Measurements from ENCODE around the gene MND1.
"Not testable (repeated sequence)": the region's sequence is repeated elsewhere in the genome, so short reads cannot be mapped to it uniquely, and the experiment has no call there.

Gene MND1

DNA sequence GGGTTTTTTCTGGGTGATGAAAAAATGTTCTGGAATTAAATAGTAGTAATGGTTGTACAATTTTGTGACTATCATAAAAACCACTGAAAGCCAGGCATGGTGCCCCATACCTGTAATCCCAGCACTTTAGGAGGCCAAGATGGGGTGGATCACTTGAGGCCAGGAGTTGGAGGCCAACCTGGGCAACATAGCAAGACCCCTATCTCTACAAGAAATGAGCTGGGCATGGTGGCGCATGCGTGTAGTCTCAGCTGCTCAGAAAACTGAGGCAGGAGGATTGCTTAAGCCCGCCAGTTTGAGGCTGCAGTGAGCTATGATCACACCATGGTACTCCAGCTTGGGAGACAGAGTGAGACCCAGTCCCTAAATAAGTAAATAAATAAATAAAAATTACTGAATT lies 63.4 kb downstream of the MND1 start:
- TF ChIP-seq, protein P1, sequence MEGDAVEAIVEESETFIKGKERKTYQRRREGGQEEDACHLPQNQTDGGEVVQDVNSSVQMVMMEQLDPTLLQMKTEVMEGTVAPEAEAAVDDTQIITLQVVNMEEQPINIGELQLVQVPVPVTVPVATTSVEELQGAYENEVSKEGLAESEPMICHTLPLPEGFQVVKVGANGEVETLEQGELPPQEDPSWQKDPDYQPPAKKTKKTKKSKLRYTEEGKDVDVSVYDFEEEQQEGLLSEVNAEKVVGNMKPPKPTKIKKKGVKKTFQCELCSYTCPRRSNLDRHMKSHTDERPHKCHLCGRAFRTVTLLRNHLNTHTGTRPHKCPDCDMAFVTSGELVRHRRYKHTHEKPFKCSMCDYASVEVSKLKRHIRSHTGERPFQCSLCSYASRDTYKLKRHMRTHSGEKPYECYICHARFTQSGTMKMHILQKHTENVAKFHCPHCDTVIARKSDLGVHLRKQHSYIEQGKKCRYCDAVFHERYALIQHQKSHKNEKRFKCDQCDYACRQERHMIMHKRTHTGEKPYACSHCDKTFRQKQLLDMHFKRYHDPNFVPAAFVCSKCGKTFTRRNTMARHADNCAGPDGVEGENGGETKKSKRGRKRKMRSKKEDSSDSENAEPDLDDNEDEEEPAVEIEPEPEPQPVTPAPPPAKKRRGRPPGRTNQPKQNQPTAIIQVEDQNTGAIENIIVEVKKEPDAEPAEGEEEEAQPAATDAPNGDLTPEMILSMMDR (IDR thresholded peaks at IDR 0.05; ENCODE audit: extremely low read depth, insufficient read depth, missing control alignments): no peak
- no peak for DNase-seq (ENCODE audit: low spot score)
- in situ Hi-C loops (cut with MboI; ENCODE audit: low pct_unique_long_range_greater_than_20kb, low sequenced_read_pairs, unreplicated experiment): no loop called here

DNA sequence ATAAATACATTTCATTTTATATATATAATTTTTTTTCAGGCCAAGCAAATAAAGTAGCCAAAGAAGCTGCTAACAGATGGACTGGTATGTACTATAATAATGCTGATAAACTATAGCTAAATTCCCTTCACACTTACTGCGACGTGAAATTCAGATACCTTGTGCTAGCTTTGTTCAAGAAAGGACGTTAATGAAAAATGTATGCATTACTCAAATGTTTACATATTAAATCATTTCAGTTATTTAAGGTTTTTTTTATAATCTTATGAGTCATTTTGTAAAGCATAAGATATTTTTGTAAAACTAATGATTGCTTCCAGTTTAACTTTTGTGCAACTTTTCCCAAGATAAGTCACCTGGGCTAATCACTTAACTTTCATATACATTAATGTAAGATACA lies 64.4 kb downstream of the MND1 start:
- in situ Hi-C loops (cut with MboI; ENCODE audit: low pct_unique_long_range_greater_than_20kb, low sequenced_read_pairs, unreplicated experiment): no loop called here
- TF ChIP-seq, protein P1 (IDR thresholded peaks at IDR 0.05; ENCODE audit: extremely low read depth, insufficient read depth, missing control alignments): no peak
- no peak for DNase-seq (ENCODE audit: low spot score)

DNA sequence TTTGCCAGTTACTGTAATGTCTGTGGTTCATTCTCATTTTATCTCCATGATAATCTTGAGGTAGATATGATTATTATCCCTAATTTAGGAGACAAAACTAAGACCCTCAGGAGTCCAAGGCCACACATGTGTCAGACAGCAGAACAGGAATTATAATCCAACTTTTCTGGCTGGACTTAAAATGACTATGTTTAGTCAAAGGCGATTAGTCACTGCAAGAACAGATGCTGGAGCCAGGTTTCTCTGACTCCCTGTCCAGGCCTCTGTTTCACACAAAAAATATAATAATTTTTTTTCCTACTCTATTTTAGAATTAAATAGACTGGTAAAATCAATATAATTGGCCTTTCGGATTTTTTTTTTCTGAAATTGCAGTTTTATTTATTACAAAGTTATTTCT lies 64.9 kb downstream of the MND1 start:
- TF ChIP-seq, protein P1 (IDR thresholded peaks at IDR 0.05; ENCODE audit: extremely low read depth, insufficient read depth, missing control alignments): no peak
- in situ Hi-C loops (cut with MboI; ENCODE audit: low pct_unique_long_range_greater_than_20kb, low sequenced_read_pairs, unreplicated experiment): no loop called here
- no peak for DNase-seq (ENCODE audit: low spot score)

DNA sequence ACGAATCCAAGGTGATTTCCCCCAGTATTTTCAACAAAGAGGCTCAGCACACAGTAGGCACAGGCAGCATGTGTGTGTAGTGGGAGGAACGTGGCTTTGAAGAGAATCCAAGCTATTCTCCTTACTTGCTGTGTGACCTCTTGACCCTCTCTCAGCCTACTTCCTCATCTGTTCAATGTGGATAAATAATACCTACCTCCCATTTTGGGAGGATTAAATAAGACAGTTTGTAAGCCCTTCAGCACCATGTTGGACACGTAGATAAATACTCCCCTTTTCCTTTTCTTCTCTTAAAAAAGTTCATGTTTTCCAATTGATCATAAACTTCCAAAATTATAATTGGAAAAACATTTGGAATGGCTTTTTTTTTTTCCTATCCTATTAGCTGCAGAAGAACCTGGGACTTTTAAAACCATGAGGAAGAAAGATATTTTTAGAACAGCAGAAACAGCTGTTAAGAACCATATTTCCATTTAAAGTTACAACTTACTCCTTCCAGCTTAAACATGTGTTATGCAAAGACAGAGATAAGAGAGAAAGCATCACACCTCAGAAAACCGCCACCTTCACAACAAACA lies 65.5 kb downstream of the MND1 start:
- in situ Hi-C loops (cut with MboI; ENCODE audit: low pct_unique_long_range_greater_than_20kb, low sequenced_read_pairs, unreplicated experiment): no loop called here
- no peak for DNase-seq (ENCODE audit: low spot score)
- TF ChIP-seq, protein P1 (IDR thresholded peaks at IDR 0.05; ENCODE audit: extremely low read depth, insufficient read depth, missing control alignments): no peak

DNA sequence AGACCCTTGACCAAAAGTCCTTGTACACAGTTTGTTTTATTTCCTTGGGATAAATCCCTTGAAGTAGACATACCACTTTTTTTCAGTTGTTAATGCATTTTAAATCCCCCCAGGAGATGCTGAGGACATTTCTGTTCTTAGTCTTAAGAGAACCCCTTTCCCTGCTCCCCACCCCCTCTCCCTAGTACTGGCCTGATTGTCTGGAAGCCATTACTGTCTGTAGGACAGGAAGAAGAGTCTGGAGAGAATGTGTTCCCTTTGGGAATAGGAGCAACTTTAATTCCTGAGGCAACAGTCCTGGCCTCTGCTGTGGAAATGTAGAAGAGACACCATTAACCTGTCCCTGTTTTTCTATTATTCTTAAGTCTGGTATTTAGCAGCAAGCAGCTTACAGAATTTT lies 69.4 kb downstream of the MND1 start:
- no peak for DNase-seq (ENCODE audit: low spot score)
- in situ Hi-C loops (cut with MboI; ENCODE audit: low pct_unique_long_range_greater_than_20kb, low sequenced_read_pairs, unreplicated experiment): no loop called here
- TF ChIP-seq, protein P1 (IDR thresholded peaks at IDR 0.05; ENCODE audit: extremely low read depth, insufficient read depth, missing control alignments): no peak

DNA sequence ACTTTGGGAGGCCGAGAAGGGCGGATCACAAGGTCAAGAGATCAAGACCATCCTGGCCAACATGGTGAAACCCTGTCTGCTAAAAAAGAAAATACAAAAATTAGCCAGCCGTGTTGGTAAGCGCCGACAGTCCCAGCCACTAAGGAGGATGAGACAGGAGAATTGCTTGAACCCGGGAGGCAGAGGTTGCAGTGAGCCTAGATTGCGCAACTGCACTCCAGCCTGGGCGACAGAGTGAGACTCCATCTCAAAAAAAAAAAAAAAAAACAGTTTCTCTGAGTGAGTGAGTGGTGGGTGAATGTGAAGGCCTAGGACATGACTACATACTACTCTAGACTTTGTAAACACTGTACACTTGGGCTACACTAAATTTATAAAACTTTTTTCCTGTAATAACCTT lies 72.0 kb downstream of the MND1 start:
- DNase-seq (ENCODE audit: low spot score); in situ Hi-C loops (cut with MboI; ENCODE audit: low pct_unique_long_range_greater_than_20kb, low sequenced_read_pairs, unreplicated experiment): not testable (repeated sequence)

DNA sequence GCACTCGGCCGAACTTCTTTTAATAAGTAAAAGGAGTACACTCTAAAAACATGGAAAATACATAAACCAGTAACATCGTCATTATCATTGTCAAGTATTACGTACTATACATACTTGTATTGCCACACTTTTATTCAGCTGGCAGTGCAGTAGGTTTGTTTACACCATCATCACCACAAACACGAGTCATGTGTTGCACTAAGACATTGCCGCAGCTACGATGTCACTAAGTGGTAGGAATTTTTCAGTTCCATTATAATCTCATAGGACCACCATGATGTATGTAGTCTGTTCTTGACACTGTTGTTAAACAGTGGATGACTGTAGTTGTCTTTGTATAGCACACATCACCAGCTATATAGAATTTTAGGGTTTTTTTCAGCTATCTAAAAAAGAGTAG lies 73.6 kb downstream of the MND1 start:
- no peak for DNase-seq (ENCODE audit: low spot score)
- in situ Hi-C loops (cut with MboI; ENCODE audit: low pct_unique_long_range_greater_than_20kb, low sequenced_read_pairs, unreplicated experiment): no loop called here
- TF ChIP-seq, protein P1 (IDR thresholded peaks at IDR 0.05; ENCODE audit: extremely low read depth, insufficient read depth, missing control alignments): no peak

All from GM13977 (cell line).